Embryonic facial prominence (tissue), 1 donor: ENCODE data around the gene LRP10.

Source experiments
- DNase-seq: peaks from one replicate; pipeline ENCODE4 v3.0.0-alpha.2; 2016; ENCODE audit errors: extremely low spot score

Gene LRP10

DNA sequence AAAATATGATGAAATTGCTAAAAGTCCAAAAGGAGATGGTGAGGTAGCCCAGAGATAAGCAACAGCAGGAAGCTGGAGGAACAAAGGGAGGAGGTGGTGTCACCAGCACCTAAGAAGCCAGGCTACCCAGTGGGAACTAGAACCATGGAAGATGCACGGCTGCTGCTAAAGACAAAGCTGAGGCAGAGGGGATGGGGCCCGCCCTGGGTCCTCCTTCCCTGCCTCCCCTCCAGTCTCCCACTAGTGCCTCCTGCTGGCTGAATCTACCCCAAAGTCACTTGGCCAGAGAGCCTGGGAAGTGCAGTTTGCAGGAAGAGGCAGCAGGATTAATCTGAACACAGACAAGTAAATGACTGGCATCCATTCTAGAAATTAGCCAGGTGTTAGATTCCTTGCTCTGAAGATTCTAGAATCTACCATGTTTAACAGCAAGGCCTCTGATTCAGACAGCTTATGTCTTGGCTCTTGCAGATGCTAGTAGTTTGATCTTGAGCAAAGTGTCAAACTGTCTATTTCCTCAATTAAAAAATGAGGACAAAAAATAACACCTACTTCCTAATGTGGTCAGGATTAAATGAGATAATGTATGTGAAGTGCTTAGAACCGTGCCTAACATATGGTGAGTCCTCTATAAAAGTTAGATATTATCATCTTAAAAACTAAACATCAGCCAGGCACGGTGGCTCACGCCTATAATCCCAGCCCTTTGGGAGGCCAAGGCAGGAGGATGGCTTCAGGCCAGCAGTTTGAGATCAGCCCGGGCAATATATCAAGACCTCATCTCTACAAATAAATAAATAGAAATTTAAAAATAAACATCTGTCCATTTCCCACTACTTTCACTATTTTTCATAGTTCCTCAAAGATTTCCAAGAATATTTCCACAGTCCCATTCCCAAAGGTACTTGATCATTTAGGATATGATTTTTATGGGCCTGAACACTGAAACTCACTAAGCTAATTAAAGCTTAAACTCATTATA, 5.8 kb upstream of the LRP10 start:
- DNase-seq, result no peak

DNA sequence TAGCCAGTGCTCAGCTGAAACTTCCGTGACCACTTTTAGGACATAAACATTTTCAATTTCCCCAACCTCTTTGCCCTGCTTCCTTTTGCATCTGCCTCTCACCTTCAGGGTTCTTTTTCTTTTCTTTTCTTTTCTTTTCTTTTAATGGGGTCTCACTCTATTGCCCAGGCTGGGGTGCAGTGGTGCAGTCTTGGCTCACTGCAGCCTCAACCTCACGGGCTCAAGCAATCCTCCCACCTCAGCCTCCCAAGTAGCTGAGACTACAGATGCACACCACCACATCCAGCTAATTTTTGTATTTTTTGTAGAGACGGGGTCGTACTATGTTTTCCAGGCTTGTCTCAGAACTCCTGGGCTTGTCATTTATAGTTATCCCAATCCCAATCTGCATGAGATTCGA, 4.7 kb upstream of the LRP10 start:
- DNase-seq, result no peak

DNA sequence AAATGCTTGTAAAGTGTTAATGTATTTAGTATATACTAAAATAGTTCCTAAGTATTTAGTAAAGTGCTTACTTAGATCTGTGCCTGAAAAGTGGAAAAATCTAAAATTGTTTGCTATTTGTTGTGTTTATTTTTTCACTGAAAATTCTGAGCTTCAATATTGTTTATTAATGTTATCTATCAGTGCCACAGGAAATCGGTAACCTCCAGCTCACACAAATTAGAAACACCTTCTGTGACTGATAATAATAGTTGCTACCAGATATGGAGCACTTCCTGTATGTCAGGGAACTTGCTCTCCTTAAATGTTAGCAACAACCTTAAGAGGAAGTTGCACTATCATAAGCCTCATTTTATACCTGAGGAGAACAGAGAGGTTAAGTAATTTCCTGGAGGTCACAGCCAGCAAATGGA, 723 bp upstream of the LRP10 start:
- no peak for DNase-seq

DNA sequence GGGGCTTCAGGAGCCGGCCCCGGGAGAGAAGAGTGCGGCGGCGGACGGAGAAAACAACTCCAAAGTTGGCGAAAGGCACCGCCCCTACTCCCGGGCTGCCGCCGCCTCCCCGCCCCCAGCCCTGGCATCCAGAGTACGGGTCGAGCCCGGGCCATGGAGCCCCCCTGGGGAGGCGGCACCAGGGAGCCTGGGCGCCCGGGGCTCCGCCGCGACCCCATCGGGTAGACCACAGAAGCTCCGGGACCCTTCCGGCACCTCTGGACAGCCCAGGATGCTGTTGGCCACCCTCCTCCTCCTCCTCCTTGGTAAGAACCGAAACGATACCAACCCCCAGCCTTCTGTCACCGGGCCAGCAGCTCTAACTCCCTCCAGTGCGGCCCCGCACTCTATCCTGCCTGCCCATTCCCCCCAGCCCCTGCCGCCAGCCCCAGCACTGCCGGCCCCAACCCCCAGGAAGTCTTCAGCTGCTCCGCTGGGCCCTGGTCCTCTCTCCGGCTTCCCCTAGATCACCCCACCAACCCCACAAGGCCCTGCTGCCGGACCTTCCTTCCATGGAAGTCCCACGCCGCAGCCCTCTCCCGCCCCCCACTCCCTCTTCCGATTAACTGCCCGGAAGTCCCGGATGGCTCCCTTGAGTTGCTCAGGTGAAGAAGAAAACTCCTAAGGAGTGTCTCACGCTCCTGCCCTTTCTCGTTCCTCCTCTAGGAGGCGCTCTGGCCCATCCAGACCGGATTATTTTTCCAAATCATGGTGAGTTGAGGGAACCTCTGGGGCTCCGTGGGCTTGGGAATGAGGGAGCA, 693 bp downstream of the LRP10 start:
- DNase-seq, result peak; percentile 75

DNA sequence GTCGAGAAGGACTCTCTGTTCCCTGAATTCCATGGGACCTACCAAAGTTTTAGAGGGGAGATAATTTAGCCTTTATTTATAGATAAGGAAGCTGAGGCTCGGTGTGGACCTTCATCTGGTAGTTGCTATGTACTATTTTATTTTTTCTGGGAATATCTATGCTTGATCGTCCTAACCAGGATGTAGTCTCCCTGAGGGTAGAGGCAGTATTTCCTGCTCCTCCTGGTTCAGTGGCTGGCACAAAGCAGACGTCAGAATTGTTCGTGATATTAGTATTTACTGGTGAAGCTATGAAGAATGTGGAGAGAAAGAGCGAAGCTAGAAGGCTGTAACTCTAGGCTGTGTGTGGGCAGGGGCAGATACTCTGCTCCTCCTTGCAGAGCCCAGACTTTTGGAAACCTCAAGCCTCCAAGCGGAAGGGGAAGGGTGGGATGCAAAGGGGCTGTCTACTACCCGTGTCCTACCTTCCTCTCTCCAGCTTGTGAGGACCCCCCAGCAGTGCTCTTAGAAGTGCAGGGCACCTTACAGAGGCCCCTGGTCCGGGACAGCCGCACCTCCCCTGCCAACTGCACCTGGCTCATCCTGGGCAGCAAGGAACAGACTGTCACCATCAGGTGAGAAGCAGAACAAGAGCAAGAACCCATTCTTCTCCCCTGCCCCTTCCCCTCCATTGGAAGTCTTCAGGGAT, 1.4 kb downstream of the LRP10 start:
- DNase-seq, result no peak

DNA sequence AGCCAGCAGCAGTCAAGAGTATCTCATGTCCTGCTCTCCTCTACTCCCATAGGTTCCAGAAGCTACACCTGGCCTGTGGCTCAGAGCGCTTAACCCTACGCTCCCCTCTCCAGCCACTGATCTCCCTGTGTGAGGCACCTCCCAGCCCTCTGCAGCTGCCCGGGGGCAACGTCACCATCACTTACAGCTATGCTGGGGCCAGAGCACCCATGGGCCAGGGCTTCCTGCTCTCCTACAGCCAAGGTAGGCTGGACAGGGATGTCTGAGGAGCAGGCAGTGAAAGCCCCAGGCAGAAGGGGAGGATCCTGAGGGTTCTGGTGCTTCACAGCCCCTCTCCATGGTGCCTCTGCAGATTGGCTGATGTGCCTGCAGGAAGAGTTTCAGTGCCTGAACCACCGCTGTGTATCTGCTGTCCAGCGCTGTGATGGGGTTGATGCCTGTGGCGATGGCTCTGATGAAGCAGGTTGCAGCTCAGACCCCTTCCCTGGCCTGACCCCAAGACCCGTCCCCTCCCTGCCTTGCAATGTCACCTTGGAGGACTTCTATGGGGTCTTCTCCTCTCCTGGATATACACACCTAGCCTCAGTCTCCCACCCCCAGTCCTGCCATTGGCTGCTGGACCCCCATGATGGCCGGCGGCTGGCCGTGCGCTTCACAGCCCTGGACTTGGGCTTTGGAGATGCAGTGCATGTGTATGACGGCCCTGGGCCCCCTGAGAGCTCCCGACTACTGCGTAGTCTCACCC, 3.6 kb downstream of the LRP10 start:
- DNase-seq, result no peak

DNA sequence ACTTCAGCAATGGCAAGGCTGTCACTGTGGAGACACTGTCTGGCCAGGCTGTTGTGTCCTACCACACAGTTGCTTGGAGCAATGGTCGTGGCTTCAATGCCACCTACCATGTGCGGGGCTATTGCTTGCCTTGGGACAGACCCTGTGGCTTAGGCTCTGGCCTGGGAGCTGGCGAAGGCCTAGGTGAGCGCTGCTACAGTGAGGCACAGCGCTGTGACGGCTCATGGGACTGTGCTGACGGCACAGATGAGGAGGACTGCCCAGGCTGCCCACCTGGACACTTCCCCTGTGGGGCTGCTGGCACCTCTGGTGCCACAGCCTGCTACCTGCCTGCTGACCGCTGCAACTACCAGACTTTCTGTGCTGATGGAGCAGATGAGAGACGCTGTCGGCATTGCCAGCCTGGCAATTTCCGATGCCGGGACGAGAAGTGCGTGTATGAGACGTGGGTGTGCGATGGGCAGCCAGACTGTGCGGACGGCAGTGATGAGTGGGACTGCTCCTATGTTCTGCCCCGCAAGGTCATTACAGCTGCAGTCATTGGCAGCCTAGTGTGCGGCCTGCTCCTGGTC, 4.3 kb downstream of the LRP10 start:
- no peak for DNase-seq

DNA sequence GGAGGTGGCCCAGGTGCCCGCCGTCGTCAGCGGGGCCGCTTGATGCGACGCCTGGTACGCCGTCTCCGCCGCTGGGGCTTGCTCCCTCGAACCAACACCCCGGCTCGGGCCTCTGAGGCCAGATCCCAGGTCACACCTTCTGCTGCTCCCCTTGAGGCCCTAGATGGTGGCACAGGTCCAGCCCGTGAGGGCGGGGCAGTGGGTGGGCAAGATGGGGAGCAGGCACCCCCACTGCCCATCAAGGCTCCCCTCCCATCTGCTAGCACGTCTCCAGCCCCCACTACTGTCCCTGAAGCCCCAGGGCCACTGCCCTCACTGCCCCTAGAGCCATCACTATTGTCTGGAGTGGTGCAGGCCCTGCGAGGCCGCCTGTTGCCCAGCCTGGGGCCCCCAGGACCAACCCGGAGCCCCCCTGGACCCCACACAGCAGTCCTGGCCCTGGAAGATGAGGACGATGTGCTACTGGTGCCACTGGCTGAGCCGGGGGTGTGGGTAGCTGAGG, 5.5 kb downstream of the LRP10 start:
- no peak for DNase-seq

DNA sequence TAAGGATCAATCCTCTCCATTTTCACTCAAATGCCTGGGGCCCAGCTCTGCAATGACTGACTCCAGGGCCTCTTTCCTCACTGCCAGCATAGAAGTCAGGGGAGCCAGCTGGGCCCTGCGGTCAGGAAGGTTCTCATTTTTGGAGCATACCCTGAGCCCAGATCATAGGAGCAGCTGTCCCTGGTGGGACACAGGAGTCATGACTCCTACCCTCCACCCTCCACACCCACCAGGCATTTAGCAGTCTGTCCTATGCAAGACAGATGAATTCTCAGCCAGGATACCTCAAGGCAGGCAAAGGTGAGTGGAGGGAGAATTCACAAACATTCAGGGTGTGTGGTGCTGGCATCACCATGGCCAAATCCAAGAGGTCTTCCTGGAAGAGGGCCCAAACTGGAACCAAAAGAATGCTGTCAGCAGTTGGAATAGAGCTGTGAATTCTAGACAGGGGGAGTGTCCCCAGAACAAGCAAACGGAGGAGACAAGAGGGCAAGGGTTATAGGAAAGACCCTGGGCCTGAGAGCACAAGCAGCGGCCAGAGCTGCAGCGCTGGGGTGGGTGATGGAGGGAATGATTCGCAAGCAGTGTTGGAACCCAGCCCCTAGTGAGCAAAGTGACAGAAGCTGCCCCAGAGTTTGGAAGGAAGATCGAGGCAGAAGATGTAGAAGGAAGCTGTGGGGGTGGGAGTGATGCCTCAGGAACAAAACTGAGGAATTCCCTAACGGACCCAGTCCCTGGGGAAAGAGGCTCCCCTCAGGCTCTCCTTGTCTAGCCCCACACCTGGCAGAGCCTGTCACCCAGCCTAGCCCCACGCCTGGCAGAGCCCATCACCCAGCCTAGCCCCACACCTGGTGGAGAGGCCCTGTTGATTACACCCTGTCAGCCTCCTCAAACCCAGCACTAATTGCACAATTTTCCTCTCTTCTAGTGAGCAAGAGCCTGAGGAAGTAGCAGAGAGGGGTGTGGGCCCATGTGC, 7.0 kb downstream of the LRP10 start:
- no peak for DNase-seq

DNA sequence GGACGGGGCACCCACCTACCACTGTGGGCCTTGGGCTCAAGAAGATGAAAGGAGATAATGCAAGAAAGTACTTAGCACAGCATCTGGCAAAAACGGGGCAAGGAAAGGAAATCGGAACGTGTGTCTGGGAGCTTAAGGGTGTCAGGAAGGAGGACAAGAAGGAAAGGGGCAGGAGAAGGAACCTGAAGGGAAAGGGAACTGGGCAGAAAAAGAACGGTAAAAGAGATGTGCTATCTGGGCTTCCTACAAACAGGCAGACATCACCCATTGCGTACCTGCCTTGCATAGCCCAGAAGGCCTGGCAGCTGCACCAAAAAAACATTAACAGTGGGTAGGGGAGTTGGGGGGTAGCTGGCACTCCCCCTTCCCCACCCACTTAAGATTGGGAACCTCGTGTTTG, 10.5 kb downstream of the LRP10 start:
- DNase-seq, result no peak

DNA sequence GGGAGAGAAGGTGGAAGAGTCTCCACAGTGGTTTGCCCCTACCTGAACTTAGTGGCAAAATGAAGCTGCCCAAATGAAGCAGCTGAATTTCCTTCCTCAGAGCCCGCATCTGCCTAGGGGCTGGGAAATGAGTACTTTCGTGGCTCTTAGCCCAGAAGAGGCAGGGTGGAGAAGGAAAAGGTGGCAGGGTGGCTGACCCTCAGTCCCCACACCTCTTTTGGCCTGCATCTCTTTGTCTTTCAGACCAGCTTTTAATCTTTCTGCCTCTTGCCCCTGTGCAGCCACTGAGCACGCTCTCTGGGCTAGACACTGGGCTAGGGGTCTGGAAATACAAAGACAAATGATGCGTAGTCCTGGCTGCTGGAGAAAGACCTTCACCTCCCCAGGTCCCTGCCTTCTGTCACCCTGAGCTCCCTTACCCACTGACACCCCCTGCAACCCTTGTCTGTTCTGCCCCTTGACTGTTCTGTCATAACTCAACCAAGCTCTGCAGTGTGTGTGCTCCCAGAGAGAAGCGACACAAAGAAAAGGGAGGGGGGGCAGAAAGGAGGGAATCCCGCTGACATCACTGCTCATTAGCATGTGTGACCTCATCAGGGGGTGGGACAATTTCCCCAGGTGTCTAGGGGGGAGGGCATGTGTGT, 11.1 kb downstream of the LRP10 start:
- peak; percentile 68 for DNase-seq

DNA sequence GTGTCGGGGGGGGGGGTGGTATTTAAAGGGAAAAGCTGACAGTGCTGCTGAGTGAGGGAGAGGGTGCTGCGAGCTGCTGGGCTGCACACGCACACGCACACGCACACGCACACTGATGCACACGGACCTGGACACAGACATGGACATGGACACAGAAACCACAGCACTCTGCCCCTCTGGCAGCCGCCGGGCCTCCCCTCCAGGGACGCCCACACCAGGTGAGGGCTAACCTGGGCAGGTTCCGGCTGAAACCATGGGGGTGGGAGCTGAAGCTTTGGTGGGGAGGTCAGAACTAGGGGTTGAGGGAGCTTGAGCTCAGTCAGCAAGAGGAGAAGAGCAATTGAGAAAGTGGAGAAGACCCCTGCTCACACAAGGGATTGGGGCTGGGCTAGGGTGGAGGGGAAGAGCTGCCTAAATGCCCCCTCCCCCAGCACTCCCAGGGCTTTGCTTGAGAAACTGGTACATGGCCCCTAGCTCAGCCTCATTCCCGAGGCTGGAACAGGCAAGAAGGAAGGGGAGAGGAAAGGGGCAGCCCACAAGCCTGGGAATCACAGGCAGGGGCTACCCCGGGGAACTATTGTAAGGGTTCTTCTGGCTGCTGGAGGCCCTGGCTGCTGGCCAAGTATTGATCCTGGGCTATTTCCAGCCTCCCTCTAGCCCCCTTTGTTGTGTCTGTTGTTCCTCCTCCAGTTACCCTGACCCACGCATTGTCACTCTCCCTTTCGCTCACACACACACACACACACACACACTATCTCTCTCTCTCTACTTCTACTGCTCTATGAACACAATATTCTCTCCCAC, 11.8 kb downstream of the LRP10 start, which contains the start of gene REM2:
Gene REM2 (plus strand): TSS at position 50 of the 804 bp plus-strand sequence. CDS start 66 bp downstream, at position 116.
- no peak for DNase-seq

DNA sequence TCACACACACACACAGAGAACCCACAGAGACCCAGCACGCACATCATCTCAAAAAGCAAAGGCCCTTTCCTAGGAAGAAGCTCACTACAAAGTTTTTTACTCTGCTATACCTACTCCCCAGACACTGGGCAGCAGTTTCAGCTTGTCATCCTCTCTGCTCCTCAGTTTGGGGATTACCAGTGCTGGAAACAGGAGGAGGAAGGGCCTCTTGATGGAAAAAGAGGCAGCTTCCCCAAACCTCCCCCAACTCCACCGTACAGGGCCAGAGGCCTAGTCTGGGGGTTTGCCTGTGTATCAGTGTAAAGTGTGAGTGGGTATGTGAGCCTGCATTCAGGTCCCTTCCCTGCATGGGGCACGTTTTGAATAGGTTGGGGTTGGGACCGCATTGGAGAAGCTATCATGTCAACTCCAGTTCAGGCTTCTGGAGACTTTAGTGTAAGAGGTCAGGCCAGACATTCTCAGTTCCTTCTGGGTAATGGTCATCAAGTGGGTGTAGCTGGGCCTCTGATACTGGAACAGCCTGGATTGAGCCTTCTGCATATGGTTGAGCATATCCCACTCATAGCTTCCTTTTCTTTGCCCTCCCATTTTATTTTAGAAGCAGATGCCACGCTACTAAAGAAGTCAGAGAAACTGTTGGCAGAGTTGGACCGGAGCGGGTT, 12.7 kb downstream of the LRP10 start:
- no peak for DNase-seq

DNA sequence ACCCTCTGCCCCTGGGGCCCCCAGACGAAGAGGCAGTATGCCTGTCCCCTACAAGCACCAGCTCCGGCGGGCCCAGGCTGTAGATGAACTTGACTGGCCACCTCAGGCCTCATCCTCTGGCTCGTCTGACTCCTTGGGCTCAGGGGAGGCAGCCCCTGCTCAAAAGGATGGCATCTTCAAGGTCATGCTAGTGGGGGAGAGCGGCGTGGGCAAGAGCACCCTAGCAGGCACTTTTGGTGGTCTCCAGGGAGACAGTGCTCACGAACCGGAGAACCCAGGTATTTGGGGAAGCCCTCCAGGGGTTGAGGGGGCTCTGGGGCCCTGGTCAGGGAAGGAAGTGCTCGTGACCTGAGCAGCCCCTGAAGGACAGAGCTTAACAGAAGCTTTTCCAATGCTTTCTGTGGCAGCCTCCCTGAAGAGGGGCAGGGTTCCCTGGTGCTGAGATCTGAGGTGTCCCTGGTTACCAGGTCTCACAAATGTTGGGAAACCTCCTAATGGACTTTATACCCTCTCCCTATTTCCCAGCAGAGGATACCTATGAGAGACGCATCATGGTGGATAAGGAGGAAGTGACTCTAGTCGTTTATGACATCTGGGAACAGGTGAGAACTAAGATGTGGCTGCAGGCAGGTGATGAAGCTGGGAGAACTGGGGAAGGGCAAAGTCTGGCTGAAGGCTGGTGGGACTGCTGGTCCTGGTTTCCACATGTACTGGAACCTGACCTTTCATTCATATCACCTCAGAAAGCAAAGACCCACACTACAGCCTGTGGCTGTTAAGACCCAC, 13.4 kb downstream of the LRP10 start:
- no peak for DNase-seq

DNA sequence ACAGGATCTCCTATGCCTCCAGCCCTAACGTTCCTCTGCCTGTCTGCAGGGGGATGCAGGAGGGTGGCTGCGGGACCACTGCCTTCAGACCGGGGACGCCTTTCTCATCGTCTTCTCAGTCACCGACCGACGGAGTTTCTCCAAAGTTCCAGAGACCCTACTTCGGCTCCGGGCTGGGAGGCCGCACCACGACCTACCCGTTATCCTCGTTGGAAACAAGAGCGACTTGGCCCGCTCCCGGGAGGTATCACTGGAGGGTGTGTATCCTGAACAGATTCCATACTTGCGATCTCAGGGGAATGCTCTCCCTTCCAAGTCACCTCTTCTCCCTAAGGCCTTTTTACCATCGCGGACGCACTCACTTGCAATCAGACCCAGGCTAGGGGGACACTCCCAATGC, 14.4 kb downstream of the LRP10 start:
- DNase-seq, result no peak

DNA sequence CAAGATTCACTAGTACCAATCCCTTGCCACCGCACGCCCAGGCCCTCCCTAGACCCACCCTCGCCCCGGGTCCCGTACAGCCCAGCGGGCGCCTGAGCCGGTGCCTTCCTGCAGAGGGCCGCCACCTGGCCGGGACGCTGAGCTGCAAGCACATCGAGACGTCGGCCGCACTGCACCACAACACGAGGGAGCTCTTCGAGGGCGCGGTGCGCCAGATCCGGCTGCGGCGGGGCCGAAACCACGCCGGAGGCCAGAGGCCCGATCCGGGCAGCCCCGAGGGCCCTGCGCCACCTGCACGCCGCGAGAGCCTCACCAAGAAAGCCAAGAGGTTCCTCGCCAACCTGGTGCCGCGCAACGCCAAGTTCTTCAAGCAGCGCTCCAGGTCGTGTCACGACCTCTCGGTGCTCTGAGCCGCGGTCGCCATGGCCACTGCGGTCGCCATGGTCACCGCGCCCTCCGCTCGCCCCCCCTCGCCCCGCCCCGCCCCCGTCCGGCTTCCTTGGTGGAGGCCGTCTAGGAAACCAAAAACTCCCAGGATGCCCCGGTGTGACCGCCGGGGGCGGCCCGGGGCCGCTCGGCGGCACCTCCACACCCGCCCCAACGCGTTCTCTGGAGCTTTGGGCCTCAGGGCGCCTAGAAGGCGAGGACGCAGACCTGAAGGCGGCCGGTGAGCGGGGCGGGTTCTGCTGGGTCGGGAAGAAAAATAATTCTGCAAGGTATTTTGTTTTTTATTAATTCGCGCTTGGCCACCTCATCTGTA, 15.1 kb downstream of the LRP10 start:
- DNase-seq, result no peak
